DLD1 (cell line): ENCODE data around the gene DIP2C.

Experiments
- in situ Hi-C: cut with HindIII; loops from 2 replicates; pipeline ENCODE4 v1.10.0; 2017; ENCODE audit warnings: low sequenced_read_pairs

The DIP2C gene

DNA sequence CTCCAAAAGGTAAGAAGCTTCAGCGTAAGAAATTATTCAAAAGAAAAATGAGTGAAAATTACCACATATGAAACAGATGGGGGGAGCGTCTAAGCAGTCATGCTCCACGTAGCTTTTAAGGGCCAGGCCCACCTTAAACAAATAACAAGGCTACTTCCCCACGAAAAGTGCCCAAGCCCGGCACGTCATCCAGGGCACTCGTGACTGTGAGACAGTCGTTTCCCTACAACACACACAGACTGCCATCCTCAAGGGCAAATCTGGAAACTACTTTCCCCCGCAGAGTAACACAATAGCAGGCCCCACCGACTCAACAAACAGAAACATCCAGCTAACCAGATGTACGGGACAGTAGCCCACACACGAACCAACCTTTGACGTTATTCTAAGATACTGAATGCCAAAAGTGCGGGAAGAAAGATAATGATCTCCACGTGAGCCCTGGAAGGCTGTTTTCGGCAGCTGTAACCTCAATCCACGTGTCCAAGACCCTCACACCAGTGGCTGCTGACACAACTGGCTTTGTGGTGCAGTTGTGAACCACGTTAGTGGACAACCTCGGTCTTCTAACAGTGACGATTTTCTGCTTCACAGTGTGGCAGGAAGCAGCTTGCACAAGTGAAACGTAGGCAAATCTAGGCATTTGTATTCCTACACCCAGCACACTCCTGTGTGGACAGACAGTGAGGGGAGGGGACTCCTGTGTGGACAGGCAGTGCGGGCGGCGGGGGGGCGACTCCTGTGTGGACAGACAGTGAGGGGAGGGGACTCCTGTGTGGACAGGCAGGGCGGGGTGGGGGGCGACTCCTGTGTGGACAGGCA is 302.5 kb downstream of the DIP2C start:
- in situ Hi-C loops = no loop called here

DNA sequence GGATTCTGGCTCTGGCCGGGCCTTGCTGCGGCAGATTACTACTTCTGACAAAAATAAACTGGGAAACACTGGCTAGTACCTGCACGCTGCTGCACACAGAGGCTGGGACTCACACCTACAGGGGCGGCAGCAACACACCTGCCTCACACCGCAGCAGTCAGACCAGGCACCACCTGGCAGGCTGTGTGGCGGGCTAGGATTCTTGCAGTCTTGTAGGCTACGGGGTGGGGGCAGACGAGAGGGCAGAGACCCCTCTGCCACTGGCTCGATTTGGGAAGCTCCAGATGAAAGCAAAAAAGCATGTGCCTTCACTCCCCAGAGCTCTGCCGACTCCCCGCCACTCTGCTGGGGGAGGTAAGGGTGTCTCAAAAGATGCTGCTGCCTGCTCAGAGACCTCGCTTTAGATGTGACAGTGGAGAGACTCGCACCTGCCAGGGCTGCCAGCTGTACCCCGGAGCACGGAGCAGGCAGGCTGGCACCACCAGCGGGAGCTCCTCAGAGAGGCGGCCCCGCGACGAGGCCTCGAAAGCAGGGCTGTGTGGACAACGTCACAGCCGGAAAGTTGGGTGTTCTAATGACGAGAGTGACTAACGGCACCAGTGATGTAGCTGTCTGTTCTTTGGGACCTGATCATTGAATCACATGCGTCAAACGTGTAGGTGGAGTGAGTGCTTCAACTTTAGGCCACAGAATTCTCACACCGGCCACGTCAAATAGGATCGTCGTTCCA is 303.7 kb downstream of the DIP2C start:
- in situ Hi-C loops = no loop called here

GRCh38 chr10:384538-385305 is 304.7 kb downstream of the DIP2C start:
- in situ Hi-C loops = no loop called here

- in situ Hi-C loops = no loop called here
Observed at GRCh38 chr10:383519-383918, 305.9 kb downstream of the DIP2C start.

DNA sequence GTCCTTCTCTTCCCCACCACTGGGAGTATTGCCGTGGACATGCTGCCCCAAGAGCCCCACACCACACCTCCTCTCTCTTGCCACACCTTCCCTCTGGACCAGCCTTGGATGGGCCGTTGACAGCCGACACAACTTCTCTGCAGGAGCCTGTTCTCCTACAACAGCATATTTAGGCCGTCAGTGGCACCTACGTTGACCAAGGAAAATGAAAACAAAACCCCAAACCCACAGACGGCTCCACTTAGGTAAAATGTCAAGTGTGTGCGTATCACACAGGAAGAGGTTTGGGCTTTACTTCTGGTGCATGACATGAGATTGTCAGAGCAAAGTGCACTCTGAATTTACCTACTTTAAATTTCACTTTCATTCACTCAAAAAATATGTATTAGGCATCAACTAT is 307.7 kb downstream of the DIP2C start:
- in situ Hi-C loops = no loop called here

DNA sequence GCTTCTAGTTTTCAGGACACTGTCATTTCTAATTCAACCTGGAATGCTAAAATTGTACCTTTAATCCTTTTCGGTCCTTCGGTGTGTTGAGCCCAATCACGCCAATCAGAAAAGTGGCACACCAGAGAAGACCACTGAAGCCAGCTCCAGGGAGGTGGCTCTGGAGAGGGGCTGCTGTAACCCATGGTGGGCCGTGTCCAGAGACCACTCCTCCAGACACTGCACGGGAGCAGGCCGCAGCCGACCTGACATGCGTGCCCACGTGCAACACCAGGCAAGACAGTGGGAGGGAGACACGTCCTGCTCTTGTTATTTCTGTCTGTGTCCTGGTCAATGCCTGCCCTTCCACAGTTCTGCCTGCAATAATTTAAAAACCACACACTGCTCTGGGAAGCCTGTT is 308.1 kb downstream of the DIP2C start:
- in situ Hi-C loops = no loop called here

- in situ Hi-C loops = no loop called here
Observed at GRCh38 chr10:380313-380940, 309.0 kb downstream of the DIP2C start.

DNA sequence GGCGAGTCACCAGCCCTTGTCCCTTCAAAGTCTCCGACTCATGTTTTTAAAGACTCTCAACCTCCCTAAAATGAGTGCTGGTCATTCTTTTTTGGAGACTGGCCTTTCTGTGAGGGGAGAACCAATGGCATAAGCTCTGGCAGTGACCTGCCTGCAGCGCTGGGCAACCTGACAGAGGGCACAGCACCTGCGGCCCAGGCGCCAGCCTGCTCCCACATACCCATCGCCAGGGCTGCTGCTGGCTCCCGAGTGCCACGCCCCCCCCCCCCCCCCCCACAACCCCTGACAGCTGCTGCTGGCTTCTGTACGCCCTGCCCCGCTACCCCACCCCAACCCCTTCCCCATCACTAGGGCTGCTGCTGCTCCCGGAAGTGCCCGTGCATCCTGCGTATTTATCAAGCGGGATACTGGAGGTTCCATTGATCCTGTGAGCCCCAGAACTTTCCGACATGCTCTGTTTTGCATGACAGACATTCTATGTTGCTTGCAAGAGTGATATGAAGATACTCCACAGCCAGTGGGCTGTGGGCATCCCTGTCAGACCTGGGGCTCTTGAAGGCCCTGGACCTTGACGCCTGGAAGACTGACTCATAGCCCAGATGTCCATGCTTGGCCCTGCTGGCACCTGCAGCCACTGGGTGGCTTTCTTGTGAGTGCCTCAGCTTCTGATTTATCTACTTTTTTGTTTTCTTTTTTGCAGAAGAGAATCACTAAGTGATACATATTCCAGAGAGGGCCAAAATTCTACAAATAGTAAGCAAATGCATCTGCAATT is 310.4 kb downstream of the DIP2C start:
- in situ Hi-C loops = no loop called here

DNA sequence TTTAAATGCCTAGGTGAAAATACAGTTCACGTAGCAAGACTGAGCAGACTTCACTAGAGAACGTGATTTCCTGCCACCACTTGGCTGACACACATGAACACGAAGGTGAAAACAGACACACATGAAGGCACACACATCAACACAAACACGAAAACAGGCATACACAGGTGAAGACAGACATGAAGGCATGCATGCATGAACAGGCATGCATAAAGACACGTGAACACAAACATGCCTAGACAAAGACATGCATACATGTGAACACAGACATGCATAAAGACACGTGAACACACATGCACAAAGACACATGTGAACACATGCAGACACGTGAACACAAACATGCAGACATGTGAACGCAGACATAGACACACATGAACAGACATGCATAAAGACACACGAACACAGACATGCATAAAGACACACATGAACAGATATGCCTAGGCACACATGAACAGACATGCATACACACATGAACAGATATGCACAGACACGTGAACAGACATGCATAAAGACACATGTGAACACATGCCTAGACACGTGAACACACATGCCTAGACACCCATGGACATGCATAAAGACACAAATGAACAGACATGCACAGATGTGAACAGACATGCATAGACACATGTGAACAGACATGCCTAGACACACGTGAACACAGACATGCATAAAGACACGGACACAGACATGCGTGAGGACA is 311.1 kb downstream of the DIP2C start:
- in situ Hi-C loops = no loop called here

GRCh38 chr10:377228-377627 is 312.2 kb downstream of the DIP2C start:
- in situ Hi-C loops = no loop called here

DNA sequence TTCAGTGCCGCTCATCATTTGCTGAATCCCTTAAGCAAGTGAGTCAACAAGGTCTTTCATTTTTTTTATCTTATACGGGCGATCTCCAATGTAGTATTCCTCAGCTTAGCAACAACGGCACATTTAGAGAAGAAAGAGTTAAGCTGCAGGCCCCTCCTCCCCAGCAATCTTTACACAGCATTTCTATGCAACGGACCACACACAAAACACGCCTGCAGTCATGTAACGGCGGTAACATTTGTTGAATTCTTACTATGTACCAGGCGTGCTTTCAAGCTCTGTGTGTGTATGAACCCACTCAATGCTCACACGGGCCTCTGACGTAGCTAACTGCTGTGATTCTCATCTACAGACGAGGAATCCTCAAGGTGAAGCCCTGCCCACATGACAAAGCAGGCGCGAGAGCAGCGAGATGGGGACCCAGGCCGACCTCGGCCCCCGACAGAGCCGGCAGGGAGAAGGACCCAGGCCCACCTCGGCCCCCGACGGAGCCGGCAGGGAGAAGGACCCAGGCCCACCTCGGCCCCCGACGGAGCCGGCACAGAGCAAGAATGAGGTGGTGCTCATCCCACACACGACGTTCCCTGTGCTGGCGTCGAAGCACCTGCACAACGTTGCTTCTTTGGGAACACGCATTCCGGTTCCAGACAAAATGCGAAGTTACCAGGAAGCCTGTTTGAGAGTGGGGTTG is 313.5 kb downstream of the DIP2C start:
- in situ Hi-C loops = no loop called here

- in situ Hi-C loops = no loop called here
Observed at GRCh38 chr10:374354-374753, 315.1 kb downstream of the DIP2C start.

GRCh38 chr10:373526-374309 is 315.8 kb downstream of the DIP2C start:
- in situ Hi-C loops = no loop called here

DNA sequence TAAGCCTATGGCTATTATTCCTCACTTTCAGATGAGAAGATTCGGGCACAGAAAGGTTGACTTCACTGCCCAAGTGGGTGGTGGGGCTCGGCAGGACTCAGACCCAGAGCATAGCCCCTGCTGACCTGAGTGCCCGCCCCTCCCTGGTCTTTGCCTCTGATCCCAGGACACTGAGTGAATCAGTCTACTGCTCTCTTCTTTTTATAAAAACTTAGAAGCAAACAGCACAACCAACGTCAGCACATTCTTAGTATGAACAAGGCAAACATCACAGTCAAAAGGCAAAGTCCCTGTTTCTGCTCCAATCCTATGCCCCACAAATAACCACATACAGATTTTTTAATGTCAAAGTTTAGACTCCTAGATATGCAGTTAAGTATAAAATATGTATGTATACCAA is 316.5 kb downstream of the DIP2C start:
- in situ Hi-C loops = no loop called here

DNA sequence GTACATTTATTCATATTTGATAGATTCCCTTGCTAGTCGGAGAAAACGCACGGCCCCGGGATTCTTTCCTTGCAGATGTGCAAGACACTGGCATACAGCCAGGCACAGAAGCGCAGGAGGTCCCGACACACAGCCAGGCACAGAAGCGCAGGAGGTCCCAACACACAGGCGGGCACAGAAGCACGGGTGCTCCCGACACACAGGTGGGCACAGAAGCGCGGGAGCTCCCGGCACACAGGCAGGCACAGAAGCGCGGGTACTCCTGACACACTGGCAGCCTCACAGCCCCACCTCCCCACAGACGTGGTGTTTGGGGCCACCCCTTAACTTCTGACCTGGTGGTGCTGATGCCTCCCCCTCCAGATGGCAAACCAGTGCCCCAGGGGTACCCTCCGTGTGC is 316.9 kb downstream of the DIP2C start:
- in situ Hi-C loops = no loop called here

DNA sequence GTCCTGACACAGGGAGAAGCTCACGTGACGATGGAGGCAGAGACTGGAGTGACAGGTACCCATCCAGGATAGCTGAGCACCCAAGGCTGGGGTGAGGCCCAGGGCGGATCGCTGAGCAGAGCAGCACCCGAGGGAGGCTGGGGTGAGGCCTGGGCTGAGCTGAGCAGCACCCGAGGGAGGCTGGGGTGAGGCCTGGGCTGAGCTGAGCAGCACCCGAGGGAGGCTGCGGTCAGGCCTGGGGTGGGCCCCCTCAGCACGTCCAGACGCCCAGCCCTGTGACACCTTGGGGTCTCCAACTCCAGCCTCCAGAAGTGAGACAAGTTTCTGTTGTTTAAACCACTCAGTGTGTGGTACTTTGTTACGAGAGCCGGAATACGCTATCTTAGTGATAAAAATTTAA is 318.0 kb downstream of the DIP2C start:
- in situ Hi-C loops = no loop called here

GRCh38 chr10:370449-370825 is 319.0 kb downstream of the DIP2C start:
- in situ Hi-C loops = no loop called here

- in situ Hi-C loops = no loop called here
Observed at GRCh38 chr10:369684-370448, 319.6 kb downstream of the DIP2C start.
